HG02973 (cell line): Measurements from ENCODE around the gene ADGRF4.

Source experiments
- ATAC-seq: cut with Tn5 transposase; IDR thresholded peaks from one replicate; pipeline ENCODE4 v1.9.1; 2021; ENCODE audit warnings: moderate library complexity; ENCODE audit not compliant: unreplicated experiment

The ADGRF4 gene

DNA sequence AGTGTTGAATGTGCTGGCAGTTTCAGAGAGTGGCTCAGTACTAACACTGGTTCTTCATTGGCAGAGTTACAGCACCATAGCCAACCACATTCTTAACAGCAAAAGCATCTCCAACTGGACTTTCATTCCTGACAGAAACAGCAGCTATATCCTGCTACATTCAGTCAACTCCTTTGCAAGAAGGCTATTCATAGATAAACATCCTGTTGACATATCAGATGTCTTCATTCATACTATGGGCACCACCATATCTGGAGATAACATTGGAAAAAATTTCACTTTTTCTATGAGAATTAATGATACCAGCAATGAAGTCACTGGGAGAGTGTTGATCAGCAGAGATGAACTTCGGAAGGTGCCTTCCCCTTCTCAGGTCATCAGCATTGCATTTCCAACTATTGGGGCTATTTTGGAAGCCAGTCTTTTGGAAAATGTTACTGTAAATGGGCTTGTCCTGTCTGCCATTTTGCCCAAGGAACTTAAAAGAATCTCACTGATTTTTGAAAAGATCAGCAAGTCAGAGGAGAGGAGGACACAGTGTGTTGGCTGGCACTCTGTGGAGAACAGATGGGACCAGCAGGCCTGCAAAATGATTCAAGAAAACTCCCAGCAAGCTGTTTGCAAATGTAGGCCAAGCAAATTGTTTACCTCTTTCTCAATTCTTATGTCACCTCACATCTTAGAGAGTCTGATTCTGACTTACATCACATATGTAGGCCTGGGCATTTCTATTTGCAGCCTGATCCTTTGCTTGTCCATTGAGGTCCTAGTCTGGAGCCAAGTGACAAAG, 17.0 kb upstream of the ADGRF4 start:
- no peak for ATAC-seq

- no peak for ATAC-seq
Observed at GRCh38 chr6:47686411-47686810, 12.0 kb upstream of the ADGRF4 start.

DNA sequence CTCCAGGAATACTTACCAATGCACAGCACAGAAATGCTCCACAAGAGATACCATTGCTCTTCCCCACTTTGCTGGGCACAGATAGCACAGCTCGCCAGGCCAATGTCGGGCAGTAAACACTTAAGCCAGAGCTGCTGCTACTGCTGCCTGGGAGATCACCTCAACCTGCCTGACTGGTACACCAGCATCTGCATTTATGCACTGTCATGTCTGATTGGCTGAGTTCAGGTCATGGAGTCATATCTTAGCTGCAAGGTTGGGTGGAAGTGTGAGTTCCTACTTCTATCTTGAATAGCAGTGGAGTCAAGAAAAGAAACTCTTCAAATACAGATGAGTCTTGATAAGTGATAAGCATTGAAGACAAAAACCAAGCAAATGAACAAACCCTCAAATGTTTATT, 10.9 kb upstream of the ADGRF4 start:
- ATAC-seq, result no peak

- ATAC-seq, result no peak
Observed at GRCh38 chr6:47690214-47690613, 8.2 kb upstream of the ADGRF4 start.

GRCh38 chr6:47690791-47691190, 7.6 kb upstream of the ADGRF4 start:
- no peak for ATAC-seq

GRCh38 chr6:47697925-47698324, 455 bp upstream of the ADGRF4 start:
- no peak for ATAC-seq

DNA sequence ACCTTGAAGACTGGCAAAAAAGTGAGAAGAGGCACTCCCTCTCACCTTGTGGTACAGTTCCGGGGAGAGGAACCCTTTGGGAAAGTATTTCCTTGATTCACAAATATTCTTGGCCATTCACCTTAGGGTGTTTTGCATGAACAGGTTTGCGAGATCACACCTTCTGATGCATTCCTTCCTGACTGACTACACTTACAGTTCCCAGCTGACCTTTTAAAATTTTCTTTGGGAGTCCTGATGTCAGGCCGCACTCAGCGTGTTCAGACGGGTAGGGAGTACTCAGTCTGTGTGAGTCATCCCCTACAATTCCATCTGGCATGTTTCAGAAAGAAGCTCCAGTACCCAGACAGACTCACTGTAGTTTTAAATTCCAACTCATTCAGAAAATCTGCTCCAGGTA, 1.7 kb downstream of the ADGRF4 start:
- no peak for ATAC-seq

DNA sequence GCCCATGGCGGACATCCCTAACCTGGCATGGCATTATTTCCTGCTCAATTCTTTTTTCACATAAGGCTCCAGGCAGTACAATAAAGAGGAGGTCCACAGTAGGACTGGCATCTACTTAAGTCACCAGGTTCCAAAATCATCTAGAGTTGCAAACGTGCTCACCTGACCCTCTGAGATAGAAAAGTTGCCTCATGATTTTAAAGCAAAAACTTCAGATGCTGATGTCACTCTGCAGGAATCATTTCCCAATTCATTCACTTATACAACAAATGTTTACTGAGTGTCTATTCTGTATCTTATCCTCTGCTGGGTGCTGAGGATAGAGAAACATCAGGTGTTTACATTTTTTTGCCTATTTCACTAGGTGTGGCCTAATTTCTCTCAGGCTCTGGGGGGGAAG, 2.2 kb downstream of the ADGRF4 start:
- ATAC-seq, result no peak

DNA sequence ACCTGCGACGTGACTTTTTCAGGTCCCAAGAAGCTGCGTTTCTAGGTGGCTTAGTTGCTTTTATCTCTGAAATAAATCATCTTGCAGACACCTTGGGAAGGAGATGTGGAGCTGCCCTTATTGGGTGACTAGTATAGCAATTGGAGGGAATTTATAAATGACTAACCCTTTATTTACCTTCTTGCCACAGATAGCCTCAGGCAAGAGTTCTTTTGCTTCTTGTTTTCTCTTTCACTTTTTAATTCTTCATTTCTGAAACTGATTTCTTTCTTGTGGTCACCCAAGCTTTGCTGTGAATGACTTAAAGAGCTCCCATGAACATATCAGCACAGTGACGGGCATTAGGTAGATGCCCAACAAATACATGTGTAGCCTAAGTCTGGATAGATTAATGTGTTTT, 3.0 kb downstream of the ADGRF4 start:
- peak; percentile 99 for ATAC-seq

DNA sequence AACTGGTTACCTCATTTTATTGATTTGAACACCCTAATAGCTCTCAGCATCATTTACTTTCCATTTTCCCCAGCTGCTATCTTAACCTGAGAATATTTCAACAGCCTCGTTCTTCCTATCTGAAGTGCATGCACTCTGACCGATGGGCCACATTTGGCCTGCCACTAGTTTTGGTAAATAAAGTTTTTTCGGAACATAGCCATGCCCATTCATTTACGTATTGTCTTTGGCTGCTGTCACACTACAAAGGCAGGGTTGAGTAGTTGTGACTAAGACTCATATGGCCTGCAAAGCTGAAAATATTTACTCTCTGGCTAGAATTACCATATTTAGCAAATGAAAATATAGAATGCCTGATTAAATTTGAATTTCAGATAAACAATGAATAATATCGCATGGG, 10.8 kb downstream of the ADGRF4 start:
- no peak for ATAC-seq

- no peak for ATAC-seq
Observed at GRCh38 chr6:47710295-47710694, 11.9 kb downstream of the ADGRF4 start.

DNA sequence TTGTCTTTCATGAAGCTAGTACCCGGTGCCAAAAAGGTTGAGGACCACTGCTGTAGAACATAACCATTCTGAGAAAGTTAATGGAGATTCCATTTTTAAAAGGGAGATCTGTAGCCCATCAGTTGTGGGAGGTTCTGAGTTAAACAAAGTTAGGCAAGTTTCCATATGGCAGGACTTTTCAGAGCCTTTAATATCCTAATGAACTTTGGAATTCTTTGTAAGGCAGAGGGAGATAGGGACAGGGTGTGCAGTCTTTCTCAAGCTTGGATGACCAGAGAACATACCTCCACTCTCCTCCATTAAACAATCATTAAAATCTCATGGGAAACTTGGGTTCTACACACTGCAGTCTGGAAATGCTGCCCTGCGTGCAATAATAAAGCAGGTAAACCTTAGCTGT, 14.8 kb downstream of the ADGRF4 start:
- ATAC-seq, result no peak

DNA sequence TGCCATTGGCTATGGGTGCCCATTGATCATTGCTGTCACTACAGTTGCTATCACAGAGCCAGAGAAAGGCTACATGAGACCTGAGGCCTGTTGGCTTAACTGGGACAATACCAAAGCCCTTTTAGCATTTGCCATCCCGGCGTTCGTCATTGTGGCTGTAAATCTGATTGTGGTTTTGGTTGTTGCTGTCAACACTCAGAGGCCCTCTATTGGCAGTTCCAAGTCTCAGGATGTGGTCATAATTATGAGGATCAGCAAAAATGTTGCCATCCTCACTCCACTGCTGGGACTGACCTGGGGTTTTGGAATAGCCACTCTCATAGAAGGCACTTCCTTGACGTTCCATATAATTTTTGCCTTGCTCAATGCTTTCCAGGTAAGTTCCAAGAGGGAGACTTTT, 16.4 kb downstream of the ADGRF4 start:
- no peak for ATAC-seq

DNA sequence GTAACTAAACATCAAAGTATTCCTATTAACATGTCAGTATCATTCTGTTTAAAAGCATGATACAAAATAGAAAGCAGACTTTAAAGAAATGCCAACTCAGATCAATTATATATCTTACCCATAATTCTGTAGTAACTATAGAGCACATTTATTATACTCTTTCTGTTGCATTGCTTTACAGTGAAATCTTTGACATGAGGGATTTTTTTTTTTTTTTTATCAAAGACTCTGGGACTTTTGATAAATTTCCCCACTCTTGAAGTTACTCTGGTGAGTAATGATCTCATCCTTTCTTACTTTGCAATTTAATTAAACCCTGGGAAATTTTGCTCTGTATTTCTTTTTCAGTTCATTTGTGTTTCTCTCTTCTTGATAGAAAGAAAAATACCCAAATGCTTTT, 17.4 kb downstream of the ADGRF4 start:
- no peak for ATAC-seq

- ATAC-seq, result no peak
Observed at GRCh38 chr6:47716207-47716606, 17.8 kb downstream of the ADGRF4 start.

GRCh38 chr6:47718571-47718970, 20.2 kb downstream of the ADGRF4 start:
- ATAC-seq, result no peak

DNA sequence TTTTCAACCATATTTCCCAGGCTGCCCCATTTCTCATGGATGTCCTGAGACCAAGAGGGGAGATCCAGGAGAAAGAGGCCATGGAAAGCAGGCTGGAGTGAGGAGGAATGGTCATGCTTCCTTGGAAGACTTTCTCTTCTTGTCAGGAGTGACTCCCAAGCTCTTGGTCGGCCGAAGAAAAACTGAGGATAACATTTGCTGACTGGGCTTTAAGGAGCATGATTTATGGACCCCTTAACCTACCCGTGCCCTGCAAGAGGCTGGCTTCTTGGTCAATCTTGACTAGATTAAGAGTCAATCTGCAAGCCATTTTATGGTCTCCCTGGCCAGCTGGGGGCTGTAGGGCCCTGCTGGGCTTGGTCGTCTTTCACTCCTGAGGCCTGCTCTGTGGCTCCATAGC, 22.8 kb downstream of the ADGRF4 start:
- ATAC-seq, result no peak

DNA sequence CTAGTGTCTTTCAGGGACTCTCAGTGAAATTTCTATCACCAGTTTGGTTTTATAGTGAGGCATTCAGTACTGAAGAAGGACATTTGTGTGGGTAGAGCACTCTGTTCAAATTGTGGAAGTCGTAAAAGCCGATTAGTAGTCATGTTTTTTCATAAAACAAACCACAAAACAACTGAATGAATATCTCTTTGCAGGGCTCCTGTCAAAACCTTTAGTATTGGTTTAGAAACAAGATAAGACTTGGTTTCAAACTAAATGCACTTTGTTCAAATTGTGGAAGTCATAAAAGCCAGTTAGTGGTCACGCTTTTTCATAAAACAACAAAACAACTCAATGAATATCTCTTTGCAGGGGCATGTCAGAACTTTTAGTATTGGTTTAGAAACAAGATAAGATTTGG, 23.8 kb downstream of the ADGRF4 start:
- no peak for ATAC-seq

- no peak for ATAC-seq
Observed at GRCh38 chr6:47724300-47724699, 25.9 kb downstream of the ADGRF4 start.

- ATAC-seq, result no peak
Observed at GRCh38 chr6:47727391-47727790, 29.0 kb downstream of the ADGRF4 start.

DNA sequence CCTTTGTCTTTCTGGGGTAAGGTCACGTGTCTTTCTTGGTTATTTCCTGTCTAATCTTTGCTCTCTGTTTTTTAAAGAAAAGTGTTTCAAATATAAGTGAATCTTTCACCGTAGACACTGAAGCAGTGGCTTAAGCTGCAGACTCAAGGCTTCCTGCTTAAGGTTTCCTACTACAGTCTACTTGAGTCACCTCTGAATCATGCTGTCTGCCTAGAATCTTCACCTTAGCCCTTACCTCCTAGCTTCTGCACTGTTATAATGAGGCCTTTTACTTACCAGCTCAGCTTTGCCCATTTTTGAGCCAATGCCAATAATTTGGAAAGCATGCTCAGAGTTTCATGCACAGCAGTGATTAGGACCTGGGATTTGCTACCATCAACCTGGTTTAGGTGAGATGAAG, 30.6 kb downstream of the ADGRF4 start:
- ATAC-seq, result no peak

GRCh38 chr6:47729457-47729856, 31.1 kb downstream of the ADGRF4 start:
- ATAC-seq, result no peak

- peak; percentile 66 for ATAC-seq
Observed at GRCh38 chr6:47733879-47734558, 35.6 kb downstream of the ADGRF4 start.
